Measurements from ENCODE around the gene FCRL2. TPM values are rescaled to one million over a fixed set of nuclear protein-coding genes. Genes with fewer than 3 reads are reported as not detected.

FCRL2 gene, protein sequence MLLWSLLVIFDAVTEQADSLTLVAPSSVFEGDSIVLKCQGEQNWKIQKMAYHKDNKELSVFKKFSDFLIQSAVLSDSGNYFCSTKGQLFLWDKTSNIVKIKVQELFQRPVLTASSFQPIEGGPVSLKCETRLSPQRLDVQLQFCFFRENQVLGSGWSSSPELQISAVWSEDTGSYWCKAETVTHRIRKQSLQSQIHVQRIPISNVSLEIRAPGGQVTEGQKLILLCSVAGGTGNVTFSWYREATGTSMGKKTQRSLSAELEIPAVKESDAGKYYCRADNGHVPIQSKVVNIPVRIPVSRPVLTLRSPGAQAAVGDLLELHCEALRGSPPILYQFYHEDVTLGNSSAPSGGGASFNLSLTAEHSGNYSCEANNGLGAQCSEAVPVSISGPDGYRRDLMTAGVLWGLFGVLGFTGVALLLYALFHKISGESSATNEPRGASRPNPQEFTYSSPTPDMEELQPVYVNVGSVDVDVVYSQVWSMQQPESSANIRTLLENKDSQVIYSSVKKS
- total RNA-seq, result not detected
- long read RNA-seq, result 0 reads

DNA sequence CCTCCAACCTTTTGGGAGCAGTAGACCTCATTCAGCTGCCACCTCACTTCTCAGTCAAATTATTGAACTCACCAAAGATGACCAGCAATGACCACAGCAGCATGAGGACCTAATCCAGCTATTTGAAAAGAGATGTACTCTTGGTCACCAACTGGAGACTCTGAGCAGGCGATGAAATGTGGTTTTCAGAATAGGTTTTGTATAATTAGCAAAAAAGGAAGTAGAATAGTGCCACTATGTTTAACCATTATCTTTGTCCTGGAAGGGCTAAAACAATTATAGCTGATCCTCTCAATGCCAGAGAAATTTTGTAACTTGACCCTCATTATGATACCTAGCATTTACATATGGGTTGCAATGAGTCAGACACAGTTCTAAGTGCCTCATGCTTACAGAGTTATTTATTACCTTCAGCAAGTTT lies at the start of gene FCRL2:
TSS of gene FCRL2 (minus strand) at position 162 of the 421 bp plus-strand sequence. CDS start at position 103, 59 bp downstream.
- ATAC-seq, result no peak
- no peak for DNase-seq
- intact Hi-C loops (cut with micrococcal nuclease), result no loop called here

DNA sequence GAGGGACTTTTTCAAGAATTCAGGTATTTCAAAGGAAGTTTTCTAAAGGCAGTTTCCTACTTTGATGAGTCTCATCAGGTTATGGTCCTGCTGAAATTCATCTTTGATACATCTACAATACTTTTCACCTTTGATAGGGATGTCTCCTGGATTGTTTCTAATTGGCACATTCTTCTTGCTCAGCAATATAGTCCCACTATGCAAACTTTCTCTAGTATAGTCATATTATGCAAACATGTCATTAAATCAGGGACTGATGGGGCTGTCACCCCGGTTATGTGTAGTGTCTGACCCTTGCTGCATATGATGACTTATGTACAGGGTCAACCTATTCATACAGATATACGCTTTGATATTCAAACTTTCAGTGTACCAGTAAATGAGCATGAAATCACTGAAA lies 43.4 kb upstream of the FCRL2 start:
- no peak for ATAC-seq
- no peak for DNase-seq
- intact Hi-C loops (cut with micrococcal nuclease), result no loop called here

DNA sequence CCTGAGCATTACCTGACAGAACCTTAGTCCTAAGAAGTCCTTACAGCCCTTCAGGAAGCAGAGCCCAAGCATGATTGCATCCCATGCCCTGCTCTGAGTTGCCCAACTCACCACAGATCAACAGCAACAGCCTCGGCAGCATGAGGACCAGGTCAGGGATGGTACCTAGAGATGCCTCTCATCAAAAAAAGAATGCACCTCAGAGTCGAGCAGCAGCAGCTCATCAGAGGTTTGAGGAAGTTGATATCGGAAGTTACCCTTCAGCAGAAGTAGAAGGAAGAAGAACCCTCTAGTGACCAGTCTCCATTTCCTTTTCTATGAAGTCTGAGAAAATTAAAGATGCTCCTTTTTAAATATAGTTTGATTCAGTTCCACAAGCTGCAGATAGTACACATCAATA lies 43.0 kb upstream of the FCRL2 start, which contains the start of gene FCRL1:
TSS of gene FCRL1 (minus strand) at position 225 of the 400 bp plus-strand sequence. CDS start at position 142, 83 bp downstream.
- intact Hi-C loops (cut with micrococcal nuclease), result no loop called here
- ATAC-seq (no peak), DNase-seq (no peak)

DNA sequence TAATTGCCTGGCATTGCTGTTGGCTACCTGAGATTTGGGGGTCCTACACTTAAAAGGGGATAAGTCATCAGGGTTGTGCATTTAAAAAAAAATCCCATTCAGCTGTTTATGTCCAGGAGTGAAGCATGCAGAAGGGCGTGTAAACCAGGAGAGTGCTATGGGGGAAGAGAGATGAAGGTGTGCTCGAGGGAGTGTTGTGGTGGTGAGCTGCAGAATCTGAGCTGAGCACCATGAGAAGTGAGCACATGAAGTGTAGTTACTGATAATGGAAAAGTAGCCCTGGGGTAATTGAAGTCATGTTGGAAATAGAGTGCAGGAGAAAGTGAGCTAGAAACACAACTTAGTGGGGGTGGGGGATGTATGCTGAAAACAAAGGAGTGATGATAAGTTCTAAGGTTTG lies 42.3 kb upstream of the FCRL2 start:
- ATAC-seq (no peak), DNase-seq (no peak)
- intact Hi-C loops (cut with micrococcal nuclease), result no loop called here

DNA sequence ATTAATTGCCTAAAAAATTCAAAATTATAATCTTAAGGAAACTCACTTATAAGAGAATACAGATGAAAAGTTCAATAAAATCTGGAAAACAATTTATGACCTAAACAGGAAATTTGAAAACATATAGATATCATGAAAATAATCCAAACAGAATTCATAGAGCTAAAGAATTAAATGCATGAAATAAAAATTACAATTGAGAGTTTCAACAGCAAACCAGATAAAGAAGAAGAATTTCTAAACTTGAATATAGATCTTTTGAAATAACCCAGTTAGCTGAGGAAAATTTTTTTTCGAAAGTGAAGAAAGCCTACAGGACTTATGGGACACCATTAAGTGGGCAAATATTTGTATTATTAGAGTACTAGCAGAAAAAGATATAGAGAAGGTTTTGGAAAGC lies 36.3 kb upstream of the FCRL2 start:
- intact Hi-C loops (cut with micrococcal nuclease), result no loop called here
- ATAC-seq (no peak), DNase-seq (no peak)

DNA sequence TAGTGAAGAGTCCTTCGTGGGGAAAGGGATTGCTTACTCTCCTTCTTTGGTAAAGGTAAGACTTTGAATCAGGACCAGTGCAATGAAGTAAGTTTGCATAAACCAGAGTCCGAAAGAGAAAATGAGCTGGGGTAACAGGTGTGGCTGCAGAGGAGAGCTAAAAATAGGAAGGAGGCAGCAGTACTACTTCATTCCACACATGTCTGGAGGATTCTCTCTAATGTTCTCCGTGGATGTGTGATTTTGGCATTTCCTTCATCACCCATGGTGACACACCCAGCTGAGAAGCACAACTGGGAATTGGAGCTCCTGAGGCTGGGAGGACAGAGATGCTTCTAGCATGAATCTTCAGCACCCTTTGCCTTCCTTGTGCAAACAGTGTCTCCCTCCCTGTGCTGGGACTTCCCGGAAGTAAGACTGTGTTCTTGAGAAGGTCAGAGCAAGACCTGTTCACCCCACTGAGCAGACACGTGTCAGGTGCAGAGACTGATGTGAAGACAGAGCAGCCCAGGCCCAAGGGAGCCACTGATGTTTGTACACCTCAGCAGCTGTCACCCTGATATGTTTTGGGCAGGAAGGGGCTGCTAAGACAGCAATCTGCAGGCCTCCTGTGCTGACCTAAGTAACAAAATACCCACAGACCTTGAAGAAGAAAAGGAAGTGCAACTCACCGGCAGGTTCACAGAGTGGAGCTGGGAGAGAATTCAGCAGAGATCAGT lies 29.7 kb upstream of the FCRL2 start:
- no peak for DNase-seq
- intact Hi-C loops (cut with micrococcal nuclease), result no loop called here
- no peak for ATAC-seq

DNA sequence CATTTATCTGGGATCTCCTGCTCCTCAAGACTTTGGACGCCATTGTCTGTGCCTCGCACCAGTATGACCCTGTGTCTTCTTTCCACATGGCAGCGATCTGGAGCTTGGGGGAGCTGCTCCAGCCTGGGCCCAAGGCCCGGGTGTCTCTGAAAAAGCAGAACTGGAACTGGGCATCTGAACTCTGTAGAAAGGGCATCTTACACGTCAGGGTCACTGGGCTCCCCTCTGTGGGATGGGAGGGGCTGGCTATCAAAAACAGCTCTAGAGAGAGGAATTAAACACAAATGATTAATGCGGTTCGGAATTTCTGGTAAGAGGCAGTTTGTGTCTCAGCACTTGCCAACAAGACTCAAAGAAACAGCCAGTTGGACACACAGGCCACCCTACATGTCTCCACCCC lies 26.9 kb upstream of the FCRL2 start:
- DNase-seq (no peak), ATAC-seq (no peak)
- intact Hi-C loops (cut with micrococcal nuclease), result no loop called here

DNA sequence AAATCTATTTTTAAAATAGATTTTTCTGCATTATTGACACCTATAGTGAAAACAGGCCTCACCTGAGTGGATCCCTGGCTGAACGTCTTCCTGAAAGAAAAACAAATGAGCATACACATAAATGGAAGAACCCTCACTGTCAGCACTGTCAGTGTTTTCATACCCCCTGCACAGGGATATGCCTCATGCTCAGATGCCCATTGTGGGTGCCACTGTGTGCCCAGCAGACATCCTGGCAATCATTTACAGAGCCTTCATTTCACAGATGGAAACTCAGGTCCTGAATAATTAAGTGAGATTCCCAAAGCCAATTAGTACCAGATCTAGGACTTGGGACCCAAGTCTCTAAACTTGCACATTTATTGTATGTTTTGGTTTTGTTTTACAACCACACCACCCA lies 23.1 kb upstream of the FCRL2 start:
- intact Hi-C loops (cut with micrococcal nuclease), result no loop called here
- DNase-seq (no peak), ATAC-seq (no peak)

DNA sequence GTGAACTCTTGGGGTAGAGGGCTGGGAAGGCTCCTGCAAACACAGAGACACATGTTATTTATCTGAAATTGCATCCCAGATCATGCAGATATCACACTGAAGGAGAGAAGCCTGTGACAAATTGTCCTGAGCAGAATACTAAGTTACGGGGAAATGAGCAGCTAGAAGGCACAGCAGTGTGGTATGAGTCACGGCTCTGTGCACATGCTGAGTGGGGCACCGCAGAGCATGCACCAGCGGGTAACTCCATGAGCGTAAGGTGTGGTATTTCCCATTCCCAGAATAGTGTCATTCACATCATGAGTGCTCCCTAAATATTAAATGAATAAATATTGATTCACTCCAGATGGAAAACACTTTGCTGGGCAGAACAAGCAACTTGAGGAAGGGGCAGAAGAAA lies 21.3 kb upstream of the FCRL2 start:
- ATAC-seq (no peak), DNase-seq (no peak)
- intact Hi-C loops (cut with micrococcal nuclease), result no loop called here

DNA sequence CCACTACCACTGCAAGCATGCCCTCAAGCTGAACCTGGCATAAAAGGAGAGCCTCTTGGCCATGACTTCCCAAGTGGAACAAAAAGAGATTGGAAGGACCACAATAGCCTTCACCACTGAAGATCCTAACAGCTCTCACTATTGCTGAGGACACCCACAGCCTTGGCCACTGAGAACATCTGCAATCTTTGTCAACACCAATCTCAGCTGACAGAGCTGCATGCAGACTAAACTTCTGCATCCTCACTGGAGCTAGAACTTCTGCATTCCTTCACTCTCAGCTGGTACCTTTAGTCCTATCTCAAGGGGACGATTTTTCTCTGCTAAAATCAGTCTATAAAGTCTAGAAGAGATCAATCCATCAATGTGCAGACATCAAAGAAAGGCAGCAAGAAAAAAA lies 8.3 kb upstream of the FCRL2 start:
- intact Hi-C loops (cut with micrococcal nuclease), result no loop called here
- DNase-seq, result no peak
- no peak for ATAC-seq

DNA sequence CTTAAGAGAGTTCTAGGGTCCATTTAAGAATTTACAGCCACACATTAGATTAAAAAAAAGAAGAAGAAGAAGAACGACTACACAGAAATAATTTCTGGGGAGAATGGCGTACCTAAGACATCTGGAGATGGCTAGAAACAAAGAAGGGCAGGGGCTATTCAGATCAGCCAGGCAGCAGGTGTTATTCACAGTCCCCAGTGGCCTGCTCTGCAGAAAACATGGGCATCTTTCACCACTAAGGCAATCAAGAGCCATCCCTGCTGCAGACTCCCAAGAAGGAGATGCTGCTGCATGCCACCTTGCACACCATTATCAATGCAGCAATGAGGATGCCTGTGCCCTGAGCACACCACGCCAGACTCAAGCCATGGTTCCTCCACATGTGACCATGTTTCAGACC lies 7.9 kb upstream of the FCRL2 start:
- no peak for ATAC-seq
- intact Hi-C loops (cut with micrococcal nuclease), result no loop called here
- DNase-seq, result no peak

DNA sequence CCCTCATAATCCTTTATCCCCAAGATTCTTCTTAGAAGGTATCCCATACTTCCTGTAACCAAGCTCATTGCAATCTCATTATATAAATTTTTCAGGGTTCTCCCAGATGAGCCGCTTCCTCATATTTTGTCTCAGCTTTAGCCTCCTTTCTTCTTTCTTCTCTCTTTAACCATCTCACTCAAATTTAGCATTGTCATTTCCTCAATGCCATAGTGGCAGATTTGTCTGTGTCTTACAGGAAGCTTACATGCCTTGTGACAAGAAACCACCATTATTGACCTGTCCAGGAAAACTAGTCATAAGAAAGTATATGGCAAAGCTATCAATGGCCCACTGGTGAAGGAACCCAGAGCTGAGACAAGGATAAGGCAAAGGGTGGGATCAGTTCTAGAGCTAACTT lies 6.0 kb upstream of the FCRL2 start:
- DNase-seq, result no peak
- intact Hi-C loops (cut with micrococcal nuclease), result no loop called here

DNA sequence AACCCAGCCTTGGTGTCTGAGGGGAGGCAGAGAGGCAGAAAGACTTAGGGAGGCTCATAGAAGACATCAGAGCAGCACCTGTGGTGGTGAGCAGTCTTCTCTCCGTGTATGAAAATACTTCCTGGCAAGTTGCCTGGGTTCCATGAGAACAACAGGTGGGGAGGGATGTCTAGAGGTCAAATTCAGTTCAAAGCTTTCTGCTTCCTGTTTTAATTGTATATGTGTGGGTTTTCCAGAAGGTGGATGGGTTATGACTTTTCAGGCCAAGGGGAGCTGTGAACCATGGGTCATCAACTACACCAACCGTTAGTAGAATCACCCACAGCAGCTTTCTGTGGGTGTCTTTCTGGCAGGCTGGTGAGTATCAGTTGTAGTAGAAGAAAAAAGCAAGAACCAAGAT lies 4.1 kb upstream of the FCRL2 start:
- DNase-seq (no peak), ATAC-seq (no peak)
- intact Hi-C loops (cut with micrococcal nuclease), result no loop called here

More for the DNA sequence above, 6.0 kb upstream of the FCRL2 start:
- no peak for ATAC-seq

DNA sequence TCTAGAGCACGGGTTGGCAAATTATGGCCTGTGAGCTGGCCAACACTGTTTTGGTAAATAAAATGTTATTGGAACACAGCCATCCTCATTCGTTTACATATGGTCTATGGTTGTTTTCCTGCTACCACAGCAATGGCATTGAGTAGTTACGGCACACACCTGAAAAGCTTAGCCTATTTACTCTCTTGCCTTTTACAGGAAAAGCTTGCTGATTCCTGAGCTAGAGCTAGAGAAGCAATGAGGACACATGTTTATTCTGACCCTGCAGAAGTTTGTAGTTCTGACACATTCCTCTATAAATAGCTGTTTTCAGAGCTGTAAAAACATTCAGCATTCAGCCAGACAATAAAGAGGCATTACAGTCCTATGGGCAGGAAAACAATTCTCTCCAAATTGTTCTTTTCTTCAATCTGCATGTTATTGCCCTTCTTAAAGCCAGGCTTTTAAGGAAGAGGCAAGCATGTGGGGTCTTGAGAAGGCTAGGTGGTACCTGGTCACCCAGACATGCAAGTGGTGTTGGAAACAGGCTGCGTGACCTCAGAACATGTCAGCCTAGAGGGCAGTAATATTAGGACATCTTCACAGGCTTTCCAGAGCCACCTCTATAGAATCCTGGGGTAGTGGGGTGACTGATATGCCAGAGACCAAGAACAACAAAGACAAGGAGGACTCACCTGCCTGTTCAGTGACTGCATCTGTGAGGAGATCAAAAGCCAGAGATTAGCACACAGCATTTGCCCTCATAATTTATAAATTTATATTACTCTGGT lies 1.6 kb downstream of the FCRL2 start:
- DNase-seq (no peak), ATAC-seq (no peak)
- intact Hi-C loops (cut with micrococcal nuclease), result no loop called here

DNA sequence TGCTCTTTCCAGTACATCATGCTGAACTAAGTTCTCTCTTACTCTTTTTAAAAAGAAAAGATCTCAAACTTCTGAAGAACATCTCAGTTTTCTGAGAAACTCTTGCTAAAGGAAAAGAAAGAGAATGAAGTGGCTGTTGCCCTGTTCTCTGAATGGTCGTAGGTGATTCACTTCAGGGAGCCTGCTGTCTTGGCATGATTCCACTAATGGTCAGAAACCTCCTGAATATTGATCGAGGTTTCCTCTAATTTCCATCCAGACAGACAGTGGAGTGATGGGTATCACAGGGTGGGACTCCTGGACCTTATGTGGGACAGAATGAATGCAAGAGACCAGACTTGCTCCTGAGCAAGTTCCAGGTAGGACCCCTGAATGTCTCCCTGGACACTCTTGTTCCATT lies 2.5 kb downstream of the FCRL2 start:
- no peak for ATAC-seq
- intact Hi-C loops (cut with micrococcal nuclease), result no loop called here
- no peak for DNase-seq

DNA sequence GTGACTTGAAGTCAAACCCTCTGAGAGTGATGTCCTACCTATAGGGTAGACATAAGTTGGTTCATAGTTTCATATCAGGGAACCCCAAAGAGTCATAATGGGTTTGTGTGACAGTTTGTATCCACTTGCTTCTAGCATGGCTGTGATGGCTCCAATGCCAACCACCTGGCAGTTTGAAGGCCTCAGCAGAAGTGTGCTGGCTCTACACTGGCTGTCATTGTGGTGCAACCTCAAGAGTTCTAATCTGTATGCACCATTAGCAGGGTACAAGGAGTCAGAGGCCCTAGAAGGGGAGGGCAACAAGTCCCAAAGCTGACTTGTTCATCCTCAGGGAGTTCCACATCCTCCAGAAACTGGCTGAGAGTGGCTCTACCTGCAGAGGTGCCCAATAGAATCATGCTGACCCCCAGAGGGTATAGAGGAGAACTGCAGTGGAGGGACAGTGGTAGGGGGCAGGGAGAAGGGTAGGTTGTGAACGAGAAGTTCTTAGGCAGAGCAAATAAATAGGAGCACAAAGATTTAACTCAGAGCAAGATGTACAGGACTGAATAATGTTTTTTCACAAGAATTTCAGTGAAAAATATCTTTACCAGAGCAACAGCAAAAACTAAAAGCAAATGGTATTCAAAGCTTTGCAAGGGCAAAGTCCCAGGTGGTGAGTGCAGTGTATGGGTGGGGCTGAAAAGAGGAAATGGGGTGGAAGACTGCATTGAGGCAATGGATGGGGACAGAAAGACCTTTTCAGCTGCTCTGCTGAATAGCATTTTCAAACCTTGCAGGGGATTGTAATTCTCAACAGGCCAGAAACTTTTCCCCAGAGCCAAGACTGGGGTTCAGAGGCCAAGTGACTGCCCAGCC lies 3.2 kb downstream of the FCRL2 start:
- intact Hi-C loops (cut with micrococcal nuclease), result no loop called here
- ATAC-seq (no peak), DNase-seq (no peak)

DNA sequence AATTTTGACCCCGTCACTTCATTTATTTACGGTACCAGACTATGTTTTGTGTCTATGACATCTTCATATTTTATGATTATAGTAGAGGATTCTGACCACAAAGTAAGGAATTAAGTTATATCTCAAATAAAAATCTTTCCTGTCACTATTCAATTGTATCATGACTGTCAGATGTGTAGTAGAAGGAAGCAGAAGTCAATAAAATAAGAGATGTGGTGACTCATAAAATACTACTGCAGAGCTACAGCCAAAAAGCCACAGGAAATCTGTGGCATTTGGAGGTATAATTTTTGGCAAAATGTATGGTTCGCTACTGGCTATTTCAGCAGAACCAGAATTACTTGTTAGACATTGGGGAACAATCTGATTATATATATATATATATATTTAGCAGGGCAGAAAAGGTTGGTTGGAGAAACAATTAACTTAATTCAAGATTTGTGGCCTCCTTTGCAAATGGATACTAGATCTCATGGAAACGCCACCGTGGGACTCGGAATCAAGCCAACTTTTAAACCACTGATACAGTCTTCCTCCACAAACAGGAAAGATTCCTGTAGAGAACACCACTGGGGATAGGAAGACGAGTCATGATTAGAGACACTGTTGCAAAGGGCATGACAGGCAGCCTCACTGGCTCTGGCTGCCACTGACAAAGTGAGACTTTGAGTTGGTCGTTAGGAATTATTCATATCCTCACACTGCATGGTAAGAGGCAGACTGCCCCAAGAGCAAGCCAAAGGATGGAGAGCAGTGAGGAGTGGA lies 5.1 kb downstream of the FCRL2 start:
- intact Hi-C loops (cut with micrococcal nuclease), result no loop called here
- no peak for ATAC-seq
- no peak for DNase-seq

DNA sequence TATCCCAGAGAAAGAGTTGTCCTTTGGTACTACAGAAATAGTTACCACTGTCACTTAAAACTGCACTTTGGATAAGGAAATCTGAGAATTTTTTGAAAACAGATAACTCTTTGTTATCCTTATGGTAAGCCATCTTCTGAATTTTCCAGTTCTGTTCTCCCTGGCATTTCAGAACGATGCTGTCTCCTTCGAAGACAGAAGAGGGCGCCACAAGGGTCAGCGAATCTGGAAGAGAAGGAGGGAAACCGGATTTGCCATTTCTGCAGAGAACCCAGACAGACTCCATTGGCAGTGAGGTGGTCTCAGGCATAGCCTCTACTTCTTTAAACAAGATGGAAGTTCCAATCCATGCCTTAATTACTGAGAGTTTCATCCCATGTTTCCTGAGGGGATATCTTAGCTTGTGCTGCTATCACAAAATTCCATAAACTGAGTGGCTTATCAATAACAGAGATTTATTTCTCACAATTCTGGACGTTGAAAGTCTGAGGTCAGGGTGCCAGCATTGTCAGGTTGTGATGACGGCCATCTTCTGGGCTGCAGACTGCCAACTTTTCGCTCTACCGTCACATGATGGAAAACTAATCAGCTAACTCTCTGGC lies 6.4 kb downstream of the FCRL2 start:
- intact Hi-C loops (cut with micrococcal nuclease), result no loop called here
- ATAC-seq, result no peak
- no peak for DNase-seq
